ENCODE results near the gene CEBPG. TPM values are rescaled to one million over a fixed set of nuclear protein-coding genes. Genes with fewer than 3 reads are reported as not detected.

CEBPG gene
- total and polyA plus RNA-seq, 8 donors = 4.7 to 40.9 (median 18.0) TPM

GRCh38 chr19:33382006-33382405, 8.5 kb downstream of the CEBPG start:
- no peaks in the 10 kb centered on the region for H3K27me3 ChIP-seq
- TF ChIP-seq, protein P1, sequence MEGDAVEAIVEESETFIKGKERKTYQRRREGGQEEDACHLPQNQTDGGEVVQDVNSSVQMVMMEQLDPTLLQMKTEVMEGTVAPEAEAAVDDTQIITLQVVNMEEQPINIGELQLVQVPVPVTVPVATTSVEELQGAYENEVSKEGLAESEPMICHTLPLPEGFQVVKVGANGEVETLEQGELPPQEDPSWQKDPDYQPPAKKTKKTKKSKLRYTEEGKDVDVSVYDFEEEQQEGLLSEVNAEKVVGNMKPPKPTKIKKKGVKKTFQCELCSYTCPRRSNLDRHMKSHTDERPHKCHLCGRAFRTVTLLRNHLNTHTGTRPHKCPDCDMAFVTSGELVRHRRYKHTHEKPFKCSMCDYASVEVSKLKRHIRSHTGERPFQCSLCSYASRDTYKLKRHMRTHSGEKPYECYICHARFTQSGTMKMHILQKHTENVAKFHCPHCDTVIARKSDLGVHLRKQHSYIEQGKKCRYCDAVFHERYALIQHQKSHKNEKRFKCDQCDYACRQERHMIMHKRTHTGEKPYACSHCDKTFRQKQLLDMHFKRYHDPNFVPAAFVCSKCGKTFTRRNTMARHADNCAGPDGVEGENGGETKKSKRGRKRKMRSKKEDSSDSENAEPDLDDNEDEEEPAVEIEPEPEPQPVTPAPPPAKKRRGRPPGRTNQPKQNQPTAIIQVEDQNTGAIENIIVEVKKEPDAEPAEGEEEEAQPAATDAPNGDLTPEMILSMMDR (IDR thresholded peaks at IDR 0.05) = no peak
- TF ChIP-seq EP300 (IDR thresholded peaks at IDR 0.05) = no peak
- no peak for TF ChIP-seq POLR2AphosphoS5 (IDR thresholded peaks at IDR 0.05)
- TF ChIP-seq POLR2A (IDR thresholded peaks at IDR 0.05) = no peak
- H3K36me3 ChIP-seq = peaks cover 18 to 44% (median 31%) of the 10 kb centered on the region in 4 donors
- intact Hi-C loops (cut with DNase I; ENCODE audit: low total_unique reads) = no loop called here
- DNase-seq = no peak
- H3K4me1 ChIP-seq = peaks cover 0 to 28% (median 14%) of the 10 kb centered on the region in 4 donors
- no peak overlapping the region for H3K4me3 ChIP-seq
- H3K27ac ChIP-seq = no peak overlapping the region
- H3K9me3 ChIP-seq = no peaks in the 10 kb centered on the region
- 87 to 92% (median 89%) methylated on average over 4 of the region's 4 CpGs for WGBS, 5 donors

GRCh38 chr19:33382982-33383381, 9.5 kb downstream of the CEBPG start:
- no peak for DNase-seq
- Histone ChIP-seq H3K4me3 (no peak overlapping the region), H3K4me1 (peaks cover 0 to 21% (median 8%) of the 10 kb centered on the region in 4 donors), H3K9me3 (no peaks in the 10 kb centered on the region), H3K36me3 (peaks cover 20 to 54% (median 40%) of the 10 kb centered on the region in 4 donors), H3K27ac (no peak overlapping the region), H3K27me3 (no peaks in the 10 kb centered on the region)
- TF ChIP-seq EP300 (IDR thresholded peaks at IDR 0.05) (no peak), POLR2A (IDR thresholded peaks at IDR 0.05) (no peak), POLR2AphosphoS5 (IDR thresholded peaks at IDR 0.05) (no peak)
- TF ChIP-seq, protein P1 (IDR thresholded peaks at IDR 0.05) = no peak
- intact Hi-C loops (cut with DNase I; ENCODE audit: low total_unique reads) = no loop called here
- 91 to 97% (median 93%) methylated on average over 4 of the region's 4 CpGs for WGBS, 5 donors

- DNase-seq = no peak
- no peak overlapping the region for H3K4me3 ChIP-seq
- no peaks in the 10 kb centered on the region for H3K27me3 ChIP-seq
- peaks cover 20 to 62% (median 40%) of the 10 kb centered on the region in 4 donors for H3K36me3 ChIP-seq
- WGBS, 5 donors = 91 to 97% (median 92%) methylated on average over 13 of the region's 13 CpGs
- intact Hi-C loops (cut with DNase I; ENCODE audit: low total_unique reads) = no loop called here
- no peaks in the 10 kb centered on the region for H3K9me3 ChIP-seq
- H3K4me1 ChIP-seq = peaks cover 7 to 21% (median 11%) of the 10 kb centered on the region in 4 donors
- TF ChIP-seq, protein P1 (IDR thresholded peaks at IDR 0.05) = no peak
- no peak overlapping the region for H3K27ac ChIP-seq
Observed at GRCh38 chr19:33383720-33384292, 10.3 kb downstream of the CEBPG start.

GRCh38 chr19:33384983-33385382, 11.5 kb downstream of the CEBPG start:
- Histone ChIP-seq H3K9me3 (no peaks in the 10 kb centered on the region), H3K4me1 (peaks cover 7 to 32% (median 23%) of the 10 kb centered on the region in 4 donors), H3K4me3 (no peak overlapping the region), H3K27me3 (no peaks in the 10 kb centered on the region), H3K36me3 (peaks cover 14 to 58% (median 32%) of the 10 kb centered on the region in 4 donors), H3K27ac (no peak overlapping the region)
- DNase-seq = no peak
- intact Hi-C loops (cut with DNase I; ENCODE audit: low total_unique reads) = no loop called here
- WGBS, 5 donors = 91 to 98% (median 96%) methylated on average over 8 of the region's 8 CpGs
- TF ChIP-seq, protein P1 (IDR thresholded peaks at IDR 0.05) = no peak
- TF ChIP-seq EP300 (IDR thresholded peaks at IDR 0.05) (no peak), POLR2AphosphoS5 (IDR thresholded peaks at IDR 0.05) (no peak), POLR2A (IDR thresholded peaks at IDR 0.05) (no peak)

All from stomach (tissue), 9 donors.